Stimulated activated CD4-positive, alpha-beta T cell treated with anti-CD3 and anti-CD28 coated beads, Interleukin-1b, Interleukin-23, amount 100 ng/mL, for 4 hours (primary cell): ENCODE results near the gene CD44.
"Not testable (repeated sequence)": the region's sequence is repeated elsewhere in the genome, so short reads cannot be mapped to it uniquely, and the experiment has no call there.

Experiments
- DNase-seq, 2 donors: peaks; one replicate each; pipeline ENCODE4 v3.0.0-alpha.2; 2020; ENCODE audit warnings: low read depth in 2 of 2

Gene CD44

GRCh38 chr11:35211952-35212351 lies 73.0 kb downstream of the CD44 start:
- no peak for DNase-seq

GRCh38 chr11:35214226-35214770 lies 75.3 kb downstream of the CD44 start:
- no peak for DNase-seq

GRCh38 chr11:35214792-35215193 lies 75.8 kb downstream of the CD44 start:
- no peak for DNase-seq

GRCh38 chr11:35215945-35216344 lies 77.0 kb downstream of the CD44 start:
- no peak for DNase-seq

GRCh38 chr11:35216962-35217678 lies 78.1 kb downstream of the CD44 start:
- no peak for DNase-seq

- DNase-seq, result no peak
These were observed 80.0 kb downstream of the CD44 start for GRCh38 chr11:35218956-35219355.

- DNase-seq, result no peak
These were observed 84.4 kb downstream of the CD44 start for GRCh38 chr11:35223371-35223796.

GRCh38 chr11:35223991-35224390 lies 85.0 kb downstream of the CD44 start:
- DNase-seq, result no peak

- DNase-seq, result no peak
These were observed 87.1 kb downstream of the CD44 start for GRCh38 chr11:35225946-35226520.

GRCh38 chr11:35226756-35227155 lies 87.8 kb downstream of the CD44 start:
- DNase-seq, result not testable (repeated sequence)

- no peak for DNase-seq
These were observed 88.8 kb downstream of the CD44 start for GRCh38 chr11:35227576-35228327.

- DNase-seq, result no peak
These were observed 89.4 kb downstream of the CD44 start for GRCh38 chr11:35228328-35228725.

- DNase-seq, result no peak
These were observed 91.4 kb downstream of the CD44 start for GRCh38 chr11:35230388-35230787.

GRCh38 chr11:35231076-35231860 lies 92.3 kb downstream of the CD44 start:
- DNase-seq, result no peak

- no peak for DNase-seq
These were observed 93.9 kb downstream of the CD44 start for GRCh38 chr11:35232891-35233330.

GRCh38 chr11:35233518-35233917 lies 94.5 kb downstream of the CD44 start:
- DNase-seq, result no peak

GRCh38 chr11:35234460-35235156 lies 95.6 kb downstream of the CD44 start:
- DNase-seq, result no peak

GRCh38 chr11:35235157-35235468 lies 96.1 kb downstream of the CD44 start:
- DNase-seq, result no peak

- no peak for DNase-seq
These were observed 96.5 kb downstream of the CD44 start for GRCh38 chr11:35235498-35235897.

- peak in 1 of 2 donors; percentile 34 for DNase-seq
These were observed 97.1 kb downstream of the CD44 start for GRCh38 chr11:35235936-35236666.

GRCh38 chr11:35236667-35237003 lies 97.7 kb downstream of the CD44 start:
- no peak for DNase-seq
